Bone marrow (tissue), 2 donors: ENCODE measurements around the gene CHST1.

Source experiments
- DNase-seq, 2 donors: peaks; one replicate each; lab custom pipeline; 2025; lab: John Stamatoyannopoulos, UW

CHST1 gene

DNA sequence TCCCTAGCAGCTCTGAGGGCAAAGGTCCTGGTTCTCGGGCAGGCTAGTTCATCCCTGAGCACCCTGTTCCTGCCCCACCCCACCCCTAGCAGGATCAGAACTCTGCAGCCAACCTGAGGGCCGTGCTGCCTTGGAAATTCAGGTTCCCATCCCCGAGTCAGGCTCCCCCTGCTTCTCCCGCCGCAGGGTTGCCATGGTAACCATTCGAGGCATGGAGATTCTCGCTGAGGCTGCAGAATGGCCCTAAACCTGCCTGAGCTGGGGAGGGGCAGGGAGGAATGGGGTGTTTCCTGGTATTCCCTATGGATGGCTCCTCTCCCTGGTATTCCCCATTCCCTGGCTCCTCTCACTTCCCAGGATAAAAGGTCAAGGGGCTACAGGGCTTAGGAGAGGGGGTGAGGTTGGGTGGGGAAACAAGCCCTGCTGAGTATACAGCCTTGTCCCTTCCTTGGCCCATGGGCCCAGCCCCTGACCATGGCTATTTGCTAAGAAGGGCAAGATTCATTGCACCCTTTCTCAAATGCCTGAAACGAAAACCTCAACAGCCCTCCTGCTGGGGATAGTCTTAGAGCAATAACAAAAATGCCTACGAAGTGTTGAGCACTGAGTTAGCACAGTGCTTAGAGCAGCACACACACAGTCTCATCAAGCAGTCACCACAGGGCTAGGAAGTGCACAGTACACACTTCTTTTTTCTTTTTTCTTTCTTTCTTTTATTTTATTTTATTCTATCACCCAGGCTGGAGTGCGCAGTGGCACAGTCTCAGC is 58.7 kb downstream of the CHST1 start:
- no peak for DNase-seq

DNA sequence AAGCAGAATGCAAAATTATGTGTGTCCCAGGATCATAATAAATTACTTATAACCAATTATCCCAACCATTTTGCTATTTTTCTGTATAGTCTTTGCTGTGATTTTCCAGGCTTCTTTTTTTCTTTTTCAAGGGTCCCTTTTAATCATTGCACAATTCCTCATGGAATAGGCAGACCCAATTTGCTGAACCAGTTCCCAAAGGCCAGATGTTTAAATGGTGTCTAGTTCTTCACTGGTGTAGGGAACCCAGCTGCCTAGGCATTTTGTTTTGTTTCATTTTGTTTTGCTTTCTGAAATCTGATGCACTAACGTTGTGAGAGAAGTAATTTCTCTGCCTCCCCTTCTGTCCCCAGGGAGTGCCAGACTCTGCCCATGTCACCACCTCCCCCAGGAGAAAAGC is 60.4 kb downstream of the CHST1 start:
- DNase-seq: no peak

- no peak for DNase-seq
These were observed 61.3 kb downstream of the CHST1 start for GRCh38 chr11:45603946-45604682.

GRCh38 chr11:45599161-45599943 is 66.1 kb downstream of the CHST1 start:
- DNase-seq: no peak
